Stimulated activated CD4-positive, alpha-beta T cell treated with anti-CD3 and anti-CD28 coated beads, Interleukin-12 subunit alpha, Interleukin-12 subunit beta, amount 100 ng/mL, for 24 hours (primary cell): Measurements from ENCODE around the gene MEGF11.

ENCODE experiments used
- DNase-seq, 2 experiments: peaks; one replicate each; pipeline ENCODE4 v3.0.0-alpha.2; 2020; ENCODE audit warnings: low read depth in 2 of 2

Gene MEGF11

GRCh38 chr15:65857718-65858402, 395.7 kb downstream of the MEGF11 start:
- no peak for DNase-seq

GRCh38 chr15:65856821-65857455, 396.6 kb downstream of the MEGF11 start:
- peak; percentile 56 to 81 for DNase-seq

- no peak for DNase-seq
Measured at GRCh38 chr15:65851981-65852380, 401.6 kb downstream of the MEGF11 start.

- DNase-seq, result no peak
Measured at GRCh38 chr15:65847989-65848388, 405.6 kb downstream of the MEGF11 start.

- no peak for DNase-seq
Measured at GRCh38 chr15:65845826-65846519, 407.6 kb downstream of the MEGF11 start.
